Measurements from ENCODE around the gene KLHL10. TPM values are rescaled to one million over a fixed set of nuclear protein-coding genes. Genes with fewer than 3 reads are reported as not detected.
A peak's percentile ranks its signal among the peaks of the same experiment; 100 is the strongest.

The KLHL10 gene
- total and polyA plus RNA-seq, 2 of the 13 experiments (the other 11 are each of a cell fraction or from before 2014, with no cell fraction given): 0.04 to 0.08 TPM

- TF ChIP-seq DDIT3 (CRISPR knock-in tag; IDR thresholded peaks at IDR 0.05) (no peak), SRY (CRISPR knock-in tag; IDR thresholded peaks at IDR 0.05) (no peak), PLSCR1 (CRISPR knock-in tag; IDR thresholded peaks at IDR 0.05; ENCODE audit: borderline replicate concordance) (no peak), SIN3B (IDR thresholded peaks at IDR 0.05; ENCODE audit: low read length) (no peak), ZNF460 (CRISPR knock-in tag; IDR thresholded peaks at IDR 0.05; ENCODE audit: borderline replicate concordance) (no peak), ISL2 (CRISPR knock-in tag; IDR thresholded peaks at IDR 0.05) (0 out of 2 replicates have a peak, but pooled peaks have one; percentile 47), HMGA1 (CRISPR knock-in tag; conservative IDR thresholded peaks at IDR 0.05) (no peak), CEBPZ (IDR thresholded peaks at IDR 0.05; ENCODE audit: low read length) (no peak), POGZ (CRISPR knock-in tag; IDR thresholded peaks at IDR 0.05) (peak; percentile 58; the same call in 1 of the 2 replicates), CAMTA2 (CRISPR knock-in tag; IDR thresholded peaks at IDR 0.05; ENCODE audit: borderline replicate concordance) (peak; percentile 66), CENPT (CRISPR knock-in tag; IDR thresholded peaks at IDR 0.05; ENCODE audit: low read depth) (no peak; the same call in 1 of the 2 replicates), ZNF24 (IDR thresholded peaks at IDR 0.05) (no peak), ZNF768 (CRISPR knock-in tag; IDR thresholded peaks at IDR 0.05) (peak; percentile 74), POLR2AphosphoS2 (IDR thresholded peaks at IDR 0.05; ENCODE audit: low read depth, low read length) (no peak), ZSCAN12 (CRISPR knock-in tag; IDR thresholded peaks at IDR 0.05) (peak; percentile 54), ELF1 (CRISPR knock-in tag; IDR thresholded peaks at IDR 0.05) (no peak), ZNF503 (CRISPR knock-in tag; IDR thresholded peaks at IDR 0.05) (peak; percentile 67; the same call in 1 of the 2 replicates), ZMYM2 (CRISPR knock-in tag; IDR thresholded peaks at IDR 0.05) (no peak), ZZZ3 (CRISPR knock-in tag; IDR thresholded peaks at IDR 0.05; ENCODE audit: borderline replicate concordance) (no peak; the same call in 1 of the 2 replicates), ELF4 (CRISPR knock-in tag; IDR thresholded peaks at IDR 0.05; ENCODE audit: borderline replicate concordance) (0 out of 2 replicates have a peak, but pooled peaks have one; percentile 61), TFDP2 (CRISPR knock-in tag; IDR thresholded peaks at IDR 0.05) (peak; percentile 77), ZNF7 (CRISPR knock-in tag; IDR thresholded peaks at IDR 0.05) (no peak), DPF2 (CRISPR knock-in tag; IDR thresholded peaks at IDR 0.05; ENCODE audit: borderline replicate concordance, low read depth) (no peak)
These were observed 25.9 kb upstream of the KLHL10 start, which contains the start of gene P3H4 (continued) for GRCh38 chr17:41811549-41812380.
